ENCODE measurements around the gene ZNF763.
"Not testable (repeated sequence)": the region's sequence is repeated elsewhere in the genome, so short reads cannot be mapped to it uniquely, and the experiment has no call there.

Gene ZNF763

GRCh38 chr19:11964858-11965645 lies at the start of gene ZNF763:
Gene ZNF763 (plus strand): TSS chr19:11965040. CDS start chr19:11965209, 169 bp downstream.
- peak; percentile 81 for DNase-seq

- DNase-seq, result no peak
Observed at GRCh38 chr19:11921852-11922495, 42.9 kb upstream of the ZNF763 start.

- DNase-seq, result peak; percentile 72
Observed at GRCh38 chr19:11924886-11925650, 39.8 kb upstream of the ZNF763 start, which contains the start of gene ZNF700. Gene ZNF700 (plus strand): TSS chr19:11925107. CDS start chr19:11925211, 104 bp downstream.

GRCh38 chr19:11925651-11926187 lies 39.1 kb upstream of the ZNF763 start:
- DNase-seq, result not testable (repeated sequence)

GRCh38 chr19:11927227-11927626 lies 37.6 kb upstream of the ZNF763 start:
- no peak for DNase-seq

GRCh38 chr19:11931051-11931450 lies 33.8 kb upstream of the ZNF763 start:
- DNase-seq, result no peak

- no peak for DNase-seq
Observed at GRCh38 chr19:11931513-11931912, 33.3 kb upstream of the ZNF763 start.

- DNase-seq, result not testable (repeated sequence)
Observed at GRCh38 chr19:11935829-11936228, 29.0 kb upstream of the ZNF763 start.

- DNase-seq, result not testable (repeated sequence)
Observed at GRCh38 chr19:11938383-11938782, 26.5 kb upstream of the ZNF763 start.

GRCh38 chr19:11941361-11941887 lies 23.4 kb upstream of the ZNF763 start:
- DNase-seq, result not testable (repeated sequence)

GRCh38 chr19:11942008-11942842 lies 22.6 kb upstream of the ZNF763 start:
- no peak for DNase-seq

- no peak for DNase-seq
Observed at GRCh38 chr19:11942843-11943108, 22.1 kb upstream of the ZNF763 start.

- no peak for DNase-seq
Observed at GRCh38 chr19:11944656-11945055, 20.2 kb upstream of the ZNF763 start.

- no peak for DNase-seq
Observed at GRCh38 chr19:11948646-11949045, 16.2 kb upstream of the ZNF763 start.

GRCh38 chr19:11949201-11949600 lies 15.6 kb upstream of the ZNF763 start:
- no peak for DNase-seq

GRCh38 chr19:11949614-11950080 lies 15.2 kb upstream of the ZNF763 start:
- DNase-seq, result not testable (repeated sequence)

- no peak for DNase-seq
Observed at GRCh38 chr19:11950312-11950711, 14.5 kb upstream of the ZNF763 start.

GRCh38 chr19:11963566-11964355 lies 1.1 kb upstream of the ZNF763 start:
- peak; percentile 58 for DNase-seq

GRCh38 chr19:11964496-11964857 lies 363 bp upstream of the ZNF763 start:
- no peak for DNase-seq

GRCh38 chr19:11970174-11970573 lies 5.3 kb downstream of the ZNF763 start:
- no peak for DNase-seq

GRCh38 chr19:11971041-11971440 lies 6.2 kb downstream of the ZNF763 start:
- DNase-seq, result no peak
